Measurements from ENCODE around the gene KITLG.

DNA sequence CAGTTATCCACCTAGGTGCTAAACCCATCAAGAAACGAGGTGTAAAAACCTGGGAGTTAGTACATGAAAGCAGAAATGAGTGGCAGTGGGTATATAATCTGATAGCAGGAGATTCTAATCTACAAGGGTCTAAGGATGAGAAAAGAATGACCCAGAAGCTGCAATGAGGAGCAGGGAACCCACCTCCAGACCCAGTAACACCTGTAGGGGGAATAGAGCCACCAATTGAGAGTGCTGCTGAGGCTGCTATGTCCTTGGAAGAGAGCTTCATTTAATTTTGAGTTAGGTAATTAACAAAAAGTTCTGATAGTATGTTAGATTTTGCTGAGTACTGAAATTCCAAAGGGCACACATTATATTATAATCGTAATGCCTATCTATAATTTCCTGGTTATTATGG is 89.8 kb downstream of the KITLG start:
- TF ChIP-seq, protein P1, sequence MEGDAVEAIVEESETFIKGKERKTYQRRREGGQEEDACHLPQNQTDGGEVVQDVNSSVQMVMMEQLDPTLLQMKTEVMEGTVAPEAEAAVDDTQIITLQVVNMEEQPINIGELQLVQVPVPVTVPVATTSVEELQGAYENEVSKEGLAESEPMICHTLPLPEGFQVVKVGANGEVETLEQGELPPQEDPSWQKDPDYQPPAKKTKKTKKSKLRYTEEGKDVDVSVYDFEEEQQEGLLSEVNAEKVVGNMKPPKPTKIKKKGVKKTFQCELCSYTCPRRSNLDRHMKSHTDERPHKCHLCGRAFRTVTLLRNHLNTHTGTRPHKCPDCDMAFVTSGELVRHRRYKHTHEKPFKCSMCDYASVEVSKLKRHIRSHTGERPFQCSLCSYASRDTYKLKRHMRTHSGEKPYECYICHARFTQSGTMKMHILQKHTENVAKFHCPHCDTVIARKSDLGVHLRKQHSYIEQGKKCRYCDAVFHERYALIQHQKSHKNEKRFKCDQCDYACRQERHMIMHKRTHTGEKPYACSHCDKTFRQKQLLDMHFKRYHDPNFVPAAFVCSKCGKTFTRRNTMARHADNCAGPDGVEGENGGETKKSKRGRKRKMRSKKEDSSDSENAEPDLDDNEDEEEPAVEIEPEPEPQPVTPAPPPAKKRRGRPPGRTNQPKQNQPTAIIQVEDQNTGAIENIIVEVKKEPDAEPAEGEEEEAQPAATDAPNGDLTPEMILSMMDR (IDR thresholded peaks at IDR 0.05 in 4 of 5, conservative IDR thresholded peaks at IDR 0.05 in 1 of 5) = no peak
- TF ChIP-seq POLR2A (IDR thresholded peaks at IDR 0.05) = no peak
